Endothelial cell of umbilical vein (primary cell): ENCODE data around the gene IL9R. TPM values are rescaled to one million over a fixed set of nuclear protein-coding genes. Genes with fewer than 3 reads are reported as not detected.

Source experiments
- Bru-seq: library from RNA; stranded (reverse); fragments of 400-500 nt; gene quantifications from one replicate; lab custom pipeline; 2021; lab: Mats Ljungman, UMichigan
- BruChase-seq, 2 experiments: library from RNA; stranded (reverse); fragments of 400-500 nt; gene quantifications; one replicate each; lab custom pipeline; 2021; lab: Mats Ljungman, UMichigan
- BruUV-seq: library from RNA; stranded (reverse); fragments of 400-500 nt; replicated peaks from 2 replicates; lab custom pipeline; 2021; lab: Mats Ljungman, UMichigan
- CTCF ChIA-PET: fragments of 300-600, 350-600 bp; sonication (Branson Sonifier 250); formaldehyde crosslinking; loops from one replicate; lab custom pipeline; 2021; ENCODE audit warnings: antibody characterized with exemption, inconsistent platforms; lab: Charles Lee
- POLR2A ChIA-PET: fragments of 300-600, 350-600 bp; sonication (Branson Sonifier 250); formaldehyde crosslinking; loops from one replicate; lab custom pipeline; 2021; ENCODE audit warnings: antibody characterized with exemption, inconsistent platforms; lab: Charles Lee
- DNase-seq: peaks from one replicate; pipeline ENCODE4 v3.0.0-alpha.2; 2011; ENCODE audit warnings: low read depth, low spot score
- FAIRE-seq: peaks from 2 replicates; lab custom pipeline; 2011; peaks lifted over from hg19 to GRCh38; lab: Jason Lieb, UNC
- H2AFZ ChIP-seq: 2 replicates; pipeline ENCODE4 v1.6.0; 2012; ENCODE audit warnings: low read depth, low read length, control low read depth, inconsistent platforms
- H3K27ac ChIP-seq: 2 replicates; pipeline ENCODE4 v1.5.1; 2011; ENCODE audit warnings: low read depth, mild to moderate bottlenecking, control low read depth, low read length, moderate library complexity; ENCODE audit not compliant: insufficient read depth
- H3K27me3 ChIP-seq, 2 experiments: 2 replicates each; pipeline versions ENCODE4 v1.6.0 to v1.6.1; 2011; ENCODE audit warnings: low read length in 2 of 2, mixed read lengths in 1 of 2; ENCODE audit not compliant: control insufficient read depth in 2 of 2, insufficient read depth in 2 of 2
- H3K36me3 ChIP-seq, 2 experiments: 2 replicates in 1 of 2; 3 replicates in 1 of 2; pipeline ENCODE4 v1.5.1; 2011; ENCODE audit warnings: low read length in 2 of 2, mild to moderate bottlenecking in 1 of 2, moderate library complexity in 1 of 2; ENCODE audit not compliant: control insufficient read depth in 2 of 2, insufficient read depth in 2 of 2; ENCODE audit errors: extremely low read depth in 1 of 2
- H3K4me1 ChIP-seq: 3 replicates; pipeline ENCODE4 v1.5.1; 2011; ENCODE audit warnings: mild to moderate bottlenecking, low read length; ENCODE audit not compliant: control insufficient read depth, insufficient read depth; ENCODE audit errors: extremely low read depth
- H3K4me2 ChIP-seq: 2 replicates; pipeline ENCODE4 v1.6.1; 2011; ENCODE audit warnings: low read length, control low read depth, mixed read lengths; ENCODE audit not compliant: insufficient read depth
- H3K4me3 ChIP-seq, 3 experiments: fragments of 200-600 bp in 1 of 3; sonication (generic), shearing (Covaris generic) in 1 of 3; replicated peaks in 1 of 3; 2 replicates each; pipeline ENCODE4 v1.5.1; 2011 to 2016; ENCODE audit warnings: control low read depth in 3 of 3, low read length in 3 of 3, mild to moderate bottlenecking in 2 of 3, inconsistent platforms in 1 of 3, low read depth in 1 of 3, moderate library complexity in 1 of 3; ENCODE audit not compliant: insufficient read depth in 1 of 3
- H3K79me2 ChIP-seq: 2 replicates; pipeline ENCODE4 v1.6.0; 2012; ENCODE audit warnings: low read length, inconsistent platforms; ENCODE audit not compliant: control insufficient read depth, insufficient read depth
- H3K9ac ChIP-seq: replicated peaks from 2 replicates; pipeline ENCODE3; 2011; ENCODE audit warnings: low read length, control low read depth; ENCODE audit not compliant: insufficient read depth; ENCODE audit errors: extremely low read depth
- H3K9me1 ChIP-seq: replicated peaks from 3 replicates; pipeline ENCODE4 v1.6.0; 2011; ENCODE audit warnings: mild to moderate bottlenecking, low read length; ENCODE audit not compliant: control insufficient read depth, insufficient read depth; ENCODE audit errors: extremely low read depth
- H3K9me3 ChIP-seq: replicated peaks from 2 replicates; pipeline ENCODE4 v1.5.1; 2012; ENCODE audit warnings: low read length, inconsistent platforms; ENCODE audit not compliant: control insufficient read depth, insufficient read depth
- H4K20me1 ChIP-seq: replicated peaks from 2 replicates; pipeline ENCODE3; 2011; ENCODE audit warnings: mild to moderate bottlenecking, low read length; ENCODE audit not compliant: control insufficient read depth, insufficient read depth; ENCODE audit errors: extremely low read depth
- CTCF ChIP-seq, 2 donors: IDR thresholded peaks; 1 replicate in 1 of 2; 2 replicates in 1 of 2; pipeline ENCODE4 v1.5.1; 2011; ENCODE audit warnings: low read length in 2 of 2, mild to moderate bottlenecking in 2 of 2, moderate library complexity in 2 of 2, control low read depth in 1 of 2, inconsistent platforms in 1 of 2, low read depth in 1 of 2; ENCODE audit not compliant: insufficient read depth in 1 of 2; ENCODE audit errors: extremely low read depth in 1 of 2
- EZH2 ChIP-seq: IDR thresholded peaks from 2 replicates; pipeline ENCODE4 v1.6.1; 2012; ENCODE audit warnings: borderline replicate concordance, low read depth, mild to moderate bottlenecking, moderate library complexity, low read length, inconsistent platforms; ENCODE audit not compliant: severe bottlenecking
- FOS ChIP-seq: IDR thresholded peaks from 2 replicates; pipeline ENCODE4 v1.6.1; 2011; ENCODE audit warnings: mild to moderate bottlenecking, low read length, moderate library complexity, borderline replicate concordance; ENCODE audit not compliant: insufficient read depth
- GATA2 ChIP-seq: IDR thresholded peaks from 2 replicates; pipeline ENCODE4 v1.7.0; 2011; ENCODE audit warnings: low read depth, mild to moderate bottlenecking, moderate library complexity, mixed read lengths, low read length; ENCODE audit not compliant: insufficient read length, insufficient read depth
- JUN ChIP-seq: IDR thresholded peaks from 2 replicates; pipeline ENCODE4 v1.6.1; 2011; ENCODE audit warnings: borderline replicate concordance, low read depth; ENCODE audit not compliant: insufficient read length, insufficient read depth
- MAX ChIP-seq: IDR thresholded peaks from 2 replicates; pipeline ENCODE4 v1.6.1; 2011; ENCODE audit not compliant: insufficient read depth, insufficient read length
- MYC ChIP-seq: IDR thresholded peaks from one replicate; pipeline ENCODE4 v1.6.1; 2011; ENCODE audit warnings: mild to moderate bottlenecking, low read depth, low read length
- POLR2A ChIP-seq: IDR thresholded peaks from 2 replicates; pipeline ENCODE4 v1.6.1; 2012; ENCODE audit warnings: low read depth, mild to moderate bottlenecking, control low read depth, low read length
- POLR2AphosphoS5 ChIP-seq: IDR thresholded peaks from 2 replicates; pipeline ENCODE4 v1.6.1; 2012; ENCODE audit warnings: low read depth, mild to moderate bottlenecking, control low read depth, low read length, moderate library complexity; ENCODE audit not compliant: insufficient read depth
- dilution Hi-C: fragments of 300-500 bp; cut with MboI; formaldehyde crosslinking; loops from one replicate; pipeline ENCODE4 v1.15.0; 2019; ENCODE audit warnings: low sequenced_read_pairs; ENCODE audit not compliant: extremely low pct_ligation_motif_present
- intact Hi-C: fragments of 100-400 bp; cut with micrococcal nuclease; formaldehyde crosslinking; loops from one replicate; pipeline ENCODE4 v1.10.0; 2022
- long read RNA-seq: library from polyadenylated mRNA; stranded (forward); transcript quantifications from one replicate; pipeline ENCODE4 v2.0.0, GENCODE V29; 2021
- polyA minus RNA-seq, 3 experiments: library from RNA; depleted of rRNA, polyadenylated mRNA; stranded (reverse); fragments of >200 nt; gene quantifications; 1 replicate in 1 of 3; 2 replicates in 2 of 3; pipeline ENCODE4 v1.2.3, GENCODE V29; 2011
- polyA plus RNA-seq, 4 experiments: library from polyadenylated mRNA; depleted of rRNA in 3 of 4; stranded (reverse) in 3 of 4; unstranded in 1 of 4; fragments of >200 nt; gene quantifications; 2 replicates each; pipeline versions ENCODE4 v1.2.1 to v1.2.3, GENCODE V29; 2011 to 2012; ENCODE audit warnings: missing spikeins in 1 of 4
- total RNA-seq: library from RNA; stranded (reverse); gene quantifications from 2 replicates; pipeline ENCODE4 v1.2.3, GENCODE V29; 2021

IL9R gene
- total RNA-seq (not detected in 2 replicates), polyA plus RNA-seq (not detected in 2 replicates), polyA minus RNA-seq (not detected in 2 replicates), Bru-seq, nascent RNA (not detected), BruChase-seq, experiment 1, labeled RNA remaining after a 6-hour chase (percentile 25 among the genes with signal in this experiment), BruChase-seq, experiment 2, labeled RNA remaining after a 2-hour chase (percentile 32 among the genes with signal in this experiment)
- not detected in 2 replicates for polyA plus RNA-seq (2011; cell fraction: cytosol; rRNA removed)
- polyA plus RNA-seq (2011; cell fraction: nucleus; rRNA removed), result 0.06 TPM in 1 of 2 replicates, not detected in the other
- 0.11 TPM in 1 of 2 replicates, not detected in the other for polyA plus RNA-seq (2012)
- not detected for polyA minus RNA-seq (2011; cell fraction: cytosol; rRNA and poly(A)+ RNA removed)
- not detected in 2 replicates for polyA minus RNA-seq (2011; cell fraction: nucleus; rRNA and poly(A)+ RNA removed)
- long read RNA-seq, result 0 reads

- FAIRE-seq, result no peak
- no peak within 1 kb of the TSS for H3K9ac ChIP-seq
- no peaks in the 10 kb centered on the region for H3K27me3 ChIP-seq
- H3K9me3 ChIP-seq, result no peaks in the 10 kb centered on the region
- no peaks in the 10 kb centered on the region for H3K9me1 ChIP-seq
- H3K36me3 ChIP-seq, result no peaks in the 10 kb centered on the region
- H3K4me3 ChIP-seq, result no peak within 1 kb of the TSS
- no peak within 1 kb of the TSS for H2AFZ ChIP-seq
- no peak within 1 kb of the TSS for H3K27ac ChIP-seq
- POLR2A ChIA-PET, result no interaction called here
- CTCF ChIA-PET, result no interaction called here
- intact Hi-C loops (no loop called here), dilution Hi-C loops (no loop called here)
- DNase-seq, result no peak
- TF ChIP-seq MYC, result no peak
- no peak for TF ChIP-seq JUN
- no peak for TF ChIP-seq GATA2
- no peak for TF ChIP-seq CTCF (IDR thresholded peaks at IDR 0.05; ENCODE audit: extremely low read depth in 1 of 2, insufficient read depth in 1 of 2, low read depth in 1 of 2, low read length in 2 of 2)
- TF ChIP-seq POLR2A, result no peak
- TF ChIP-seq POLR2AphosphoS5, result no peak
- no peak for TF ChIP-seq EZH2
- TF ChIP-seq FOS, result no peak
- no peak for TF ChIP-seq MAX
- no peaks in the 10 kb centered on the region for H4K20me1 ChIP-seq
- H3K79me2 ChIP-seq, result no peaks in the 10 kb centered on the region
- no peaks in the 10 kb centered on the region for H3K4me1 ChIP-seq
- BruUV-seq, result no TSS peak
- H3K4me2 ChIP-seq, result no peak within 1 kb of the TSS
Measured at GRCh38 chrX:155997436-155997835, at the start of gene IL9R. IL9R (plus strand) TSS chrX:155997696; CDS start chrX:155997760, 64 bp downstream.
